NCI-H510A treated with DMSO at 0.1 percent for 48 hours (cell line): ENCODE data around the gene SPIN1.
"Not testable (repeated sequence)": the region's sequence is repeated elsewhere in the genome, so short reads cannot be mapped to it uniquely, and the experiment has no call there.

Experiments used
- DNase-seq: peaks from one replicate; lab custom pipeline; 2025; lab: John Stamatoyannopoulos, UW

The SPIN1 gene

DNA sequence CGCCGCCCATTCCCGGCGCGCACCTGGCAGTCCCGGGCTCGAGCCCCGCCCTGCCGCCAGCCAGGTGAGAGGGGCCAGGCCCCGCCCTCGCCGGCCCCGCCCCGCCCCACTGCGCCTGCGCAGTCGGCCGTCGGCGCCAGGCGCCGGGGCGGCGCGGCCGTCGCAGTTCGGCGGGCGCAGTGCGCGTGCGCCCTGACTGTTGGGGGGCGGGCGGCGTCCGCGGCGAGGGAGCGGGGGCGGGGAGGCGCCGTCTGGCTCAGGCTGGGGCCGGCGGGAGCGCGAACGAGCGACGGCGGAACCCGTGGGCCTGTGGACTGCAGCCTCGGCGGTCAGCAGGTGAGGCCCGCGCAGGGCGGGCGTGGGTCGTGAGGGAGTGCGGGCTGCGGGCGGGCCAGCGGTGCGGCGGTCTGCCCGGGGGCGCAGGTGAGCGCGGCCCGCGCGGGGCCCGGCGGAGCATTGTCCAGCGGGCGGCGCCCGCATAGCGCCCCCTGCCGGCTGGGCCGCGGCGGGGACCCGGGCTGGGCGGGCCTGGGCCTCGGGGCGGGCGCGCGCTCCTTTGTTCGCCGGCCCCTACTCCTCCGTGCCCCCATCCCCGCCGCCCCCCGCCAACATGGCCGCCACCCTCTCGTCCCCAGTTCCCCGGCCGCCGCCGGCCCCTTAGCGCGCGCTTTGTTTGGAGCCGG is at the start of gene SPIN1:
SPIN1 (plus strand) TSS at position 242 of the 683 bp plus-strand sequence. CDS start 38,096 bp downstream, outside the sequence.
- peak; percentile 85 for DNase-seq

DNA sequence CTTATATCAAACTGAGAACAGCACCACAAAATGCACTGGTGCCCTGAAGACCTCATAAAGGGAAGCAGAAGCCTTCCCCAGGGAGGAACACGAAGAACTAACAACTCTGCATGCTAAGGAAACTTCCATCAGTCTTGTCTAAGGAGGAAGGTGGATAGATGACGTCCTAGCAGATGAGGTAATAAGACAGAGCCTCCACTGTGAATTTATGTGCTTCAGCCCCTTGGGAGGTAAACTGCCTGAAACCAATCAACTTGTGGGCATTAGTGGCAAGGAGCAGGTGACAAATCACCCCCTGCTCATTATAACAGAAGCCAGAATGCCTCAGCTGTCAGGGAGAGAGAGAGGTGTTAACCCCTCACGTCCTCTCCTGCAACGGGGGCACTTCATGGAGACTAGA is 48.9 kb upstream of the SPIN1 start:
- no peak for DNase-seq

DNA sequence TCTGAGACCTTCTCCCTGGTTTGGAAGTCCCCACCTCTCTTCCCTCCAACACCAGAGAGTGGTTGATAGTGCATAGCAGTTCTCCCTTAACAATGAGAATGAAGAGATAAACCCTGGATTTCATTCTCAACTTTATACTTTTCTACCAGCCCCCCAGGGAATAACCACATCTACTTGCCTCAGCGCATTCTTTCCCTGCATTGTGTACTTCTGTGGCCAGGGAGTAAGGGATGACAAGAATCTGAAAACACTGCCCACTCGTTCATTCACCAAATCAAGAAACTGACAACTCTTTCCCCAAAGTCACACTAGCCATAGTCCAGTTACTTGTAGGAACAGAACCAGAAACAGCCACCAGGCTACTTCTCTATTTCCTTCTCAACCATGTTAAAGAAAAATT is 46.0 kb upstream of the SPIN1 start:
- no peak for DNase-seq

DNA sequence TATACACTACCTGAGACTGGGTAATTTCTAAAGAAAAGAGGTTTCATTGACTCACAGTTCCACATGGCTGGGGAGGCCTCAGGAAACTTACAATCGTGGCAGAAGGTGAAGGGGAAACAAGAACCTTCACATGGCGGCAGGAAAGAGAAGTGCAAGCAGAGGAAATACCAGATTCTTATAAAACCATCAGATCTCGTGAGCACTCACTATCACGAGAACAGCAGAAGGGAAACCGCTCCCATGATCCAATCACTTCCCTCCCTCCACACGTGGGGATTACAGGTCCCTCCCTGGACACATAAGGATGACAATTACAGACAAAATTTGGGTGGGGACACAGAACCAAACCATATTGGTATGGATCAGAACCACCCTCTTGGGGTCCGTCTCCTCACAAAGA is 44.2 kb upstream of the SPIN1 start:
- DNase-seq, result no peak

DNA sequence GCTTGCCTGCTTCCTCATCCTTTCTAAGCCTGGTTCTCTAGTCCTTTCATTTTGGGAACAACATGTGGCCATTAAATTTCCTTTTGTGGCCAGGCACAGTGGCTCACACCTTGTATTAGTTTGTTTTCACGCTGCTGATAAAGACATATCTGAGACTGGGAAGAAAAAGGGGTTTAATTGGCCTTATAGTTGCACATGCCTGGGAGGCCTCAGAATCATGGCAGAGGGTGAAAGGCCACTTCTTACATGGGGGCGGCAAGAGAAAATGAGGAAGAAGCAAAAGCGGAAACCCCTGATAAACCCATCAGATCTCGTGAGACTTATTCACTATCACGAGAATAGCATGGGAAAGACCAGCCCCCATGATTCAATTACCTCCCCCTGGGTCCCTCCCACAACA is 37.9 kb upstream of the SPIN1 start:
- not testable (repeated sequence) for DNase-seq

DNA sequence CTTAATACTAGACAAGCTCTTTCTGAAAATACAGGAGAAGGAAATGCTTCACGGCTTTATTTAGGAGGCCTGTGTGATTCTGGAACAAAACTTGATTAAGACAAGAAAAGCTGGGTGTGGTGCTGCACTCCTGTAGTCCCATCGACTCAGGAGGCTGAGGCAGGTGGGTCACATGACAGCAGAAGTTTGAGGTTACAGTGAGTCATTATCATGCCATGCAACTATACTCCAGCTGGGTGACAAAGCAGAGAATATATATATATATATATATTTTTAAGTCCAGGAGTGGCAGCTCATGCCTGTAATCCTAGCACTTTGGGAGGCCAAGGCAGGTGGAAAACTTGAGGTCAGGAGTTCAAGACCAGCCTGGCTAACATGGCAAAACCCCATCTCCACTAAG is 33.1 kb upstream of the SPIN1 start:
- DNase-seq, result no peak

DNA sequence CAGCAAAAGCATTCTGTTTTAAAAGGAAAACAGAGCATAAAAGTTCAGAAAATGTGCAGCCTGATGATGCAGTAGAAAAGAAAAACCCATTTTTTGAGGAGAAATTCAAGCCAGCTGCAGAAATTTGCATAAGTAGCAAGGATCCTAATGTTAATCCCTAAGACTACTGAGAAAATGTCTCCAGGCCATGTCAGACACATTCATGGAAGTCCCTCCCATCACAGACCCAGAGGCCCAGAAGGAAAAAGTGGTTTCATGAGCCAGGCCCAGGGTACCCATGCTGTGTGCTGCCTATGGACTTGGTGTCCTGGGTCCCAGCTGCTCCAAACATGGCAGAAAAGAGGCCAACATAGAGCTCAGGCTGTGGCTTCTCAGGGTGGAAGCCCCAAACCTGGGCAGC is 31.0 kb upstream of the SPIN1 start:
- not testable (repeated sequence) for DNase-seq

DNA sequence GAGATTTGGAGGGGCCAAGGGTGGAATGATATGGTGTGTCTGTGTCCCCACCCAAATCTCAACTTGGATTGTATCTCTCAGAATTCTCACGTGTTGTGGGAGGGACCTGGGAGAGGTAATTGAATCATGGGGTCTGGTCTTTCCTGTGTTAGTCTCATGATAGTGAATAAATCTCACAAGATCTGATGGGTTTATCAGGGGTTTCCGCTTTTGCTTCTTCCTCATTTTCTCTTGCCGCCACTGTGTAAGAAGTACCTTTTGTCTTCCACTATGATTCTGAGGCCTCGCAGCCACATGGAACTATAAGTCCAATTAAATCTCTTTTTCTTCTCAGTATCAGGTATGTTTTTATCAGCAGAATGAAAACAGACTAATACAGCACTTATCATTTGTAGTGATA is 29.5 kb upstream of the SPIN1 start:
- DNase-seq, result no peak

DNA sequence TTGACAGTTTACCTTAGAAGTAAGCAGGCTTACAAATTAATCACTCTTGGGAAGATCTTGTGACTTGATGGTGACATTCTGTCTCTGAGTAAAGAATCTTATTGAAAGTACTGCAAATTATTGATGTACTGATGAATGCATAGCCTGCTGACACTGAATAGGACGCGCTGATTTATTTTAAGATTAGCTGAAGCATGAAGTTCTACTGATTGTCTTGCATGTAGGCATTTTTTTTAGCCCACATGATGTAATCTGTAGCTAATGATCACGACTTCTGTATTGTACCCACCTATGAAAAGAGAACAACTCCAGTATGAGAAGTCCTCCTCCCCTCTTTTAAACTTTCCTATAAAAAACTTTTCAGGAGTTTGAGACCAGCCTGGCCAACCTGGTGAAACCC is 28.3 kb upstream of the SPIN1 start:
- DNase-seq, result no peak

DNA sequence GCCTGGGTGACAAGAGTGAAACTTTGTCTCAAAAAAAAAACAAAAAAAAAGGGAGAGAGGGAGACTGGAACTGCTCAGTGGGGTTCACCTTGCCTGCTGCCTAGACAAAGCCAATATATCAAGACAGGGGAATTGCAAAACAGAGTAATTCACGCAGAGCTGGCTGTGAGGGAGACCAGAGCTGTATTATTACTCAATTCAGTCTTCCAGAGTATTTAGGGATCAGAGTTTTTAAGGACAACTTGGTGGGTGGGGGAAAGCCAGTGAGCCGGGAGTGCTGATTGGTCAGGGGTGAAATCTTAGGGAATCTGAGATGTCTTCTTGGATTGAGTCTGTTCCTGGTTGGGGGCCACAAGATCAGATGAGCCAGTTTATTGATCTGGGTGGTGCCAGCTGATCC is 25.6 kb upstream of the SPIN1 start:
- DNase-seq, result no peak

DNA sequence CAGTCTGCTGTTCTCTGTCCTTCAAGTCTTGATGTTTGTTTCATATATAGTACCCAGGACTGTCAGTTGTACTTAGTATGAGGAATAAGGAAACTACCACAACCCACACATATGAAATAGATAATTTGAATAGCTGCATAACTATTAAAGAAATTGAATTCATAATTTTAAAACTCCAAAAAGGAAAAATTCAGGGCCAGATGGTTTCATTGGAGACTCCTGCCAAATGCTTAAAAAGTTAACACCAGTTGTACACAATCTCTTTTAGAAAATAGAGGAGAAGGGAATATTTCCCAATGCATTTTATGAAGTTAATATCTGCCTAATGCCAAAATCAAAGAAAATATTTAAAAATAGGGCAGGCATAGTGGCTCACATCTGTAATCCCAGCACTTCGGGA is 24.6 kb upstream of the SPIN1 start:
- no peak for DNase-seq

DNA sequence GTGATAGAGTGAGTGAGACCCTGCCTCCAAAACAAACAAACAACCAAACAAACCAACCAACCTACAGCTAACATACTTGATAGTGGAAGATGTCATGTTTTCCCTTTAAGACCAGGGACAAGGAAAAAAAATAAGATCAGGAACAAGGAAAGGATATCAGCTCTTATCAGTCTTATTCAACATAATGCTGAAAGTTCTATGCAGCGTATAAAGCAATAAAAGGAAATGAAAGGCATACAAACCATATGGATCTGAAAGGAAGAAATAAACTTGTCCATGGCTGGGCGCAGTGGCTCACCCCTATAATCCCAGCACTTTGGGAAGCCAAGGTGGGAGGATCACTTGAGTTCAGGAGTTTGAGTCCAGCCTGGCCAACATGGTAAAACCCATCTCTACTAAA is 23.5 kb upstream of the SPIN1 start:
- DNase-seq, result no peak

DNA sequence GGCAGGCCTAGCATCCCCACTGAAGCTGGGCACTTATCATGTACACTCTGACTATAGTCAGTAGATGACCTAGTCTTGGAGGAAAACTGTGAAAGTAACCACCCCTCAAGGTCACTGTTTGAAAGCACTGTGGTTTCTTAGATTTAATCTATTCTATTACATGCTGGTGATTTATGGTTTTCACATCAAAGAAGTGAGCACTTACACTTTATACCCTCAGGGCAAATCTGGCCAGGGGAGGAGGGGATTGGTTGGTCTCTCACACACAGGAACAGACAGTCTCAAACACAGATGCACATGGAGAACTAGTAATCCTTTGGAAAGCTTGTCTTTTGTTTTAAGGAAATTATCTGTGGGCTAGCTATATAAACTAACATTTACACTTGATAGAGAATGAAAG is 17.9 kb upstream of the SPIN1 start:
- DNase-seq, result no peak

DNA sequence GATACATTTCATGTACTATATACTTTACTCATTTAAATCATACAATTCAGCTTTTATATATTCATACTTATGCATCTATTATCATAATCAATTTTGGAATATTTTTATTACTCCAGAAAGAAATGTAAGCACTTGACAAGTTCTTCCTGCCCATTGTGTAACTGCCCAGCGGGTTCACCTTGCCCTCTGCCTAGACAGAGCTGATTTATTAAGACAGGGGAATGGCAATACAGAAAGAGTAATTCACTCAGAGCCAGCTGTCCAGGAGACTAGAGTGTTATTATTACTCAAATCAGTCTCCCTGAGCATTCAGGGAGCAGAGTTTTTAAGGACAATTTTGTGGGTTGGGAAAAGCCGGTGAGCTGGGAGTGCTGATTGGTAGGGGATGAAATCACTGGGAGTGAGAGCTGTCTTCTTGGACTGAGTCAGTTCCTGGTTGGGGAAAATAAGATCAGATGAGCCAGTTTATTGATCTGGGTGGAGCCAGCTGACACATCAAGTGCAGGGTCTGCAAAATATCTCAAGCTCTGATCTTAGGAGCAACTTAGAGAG is 16.1 kb upstream of the SPIN1 start:
- no peak for DNase-seq

DNA sequence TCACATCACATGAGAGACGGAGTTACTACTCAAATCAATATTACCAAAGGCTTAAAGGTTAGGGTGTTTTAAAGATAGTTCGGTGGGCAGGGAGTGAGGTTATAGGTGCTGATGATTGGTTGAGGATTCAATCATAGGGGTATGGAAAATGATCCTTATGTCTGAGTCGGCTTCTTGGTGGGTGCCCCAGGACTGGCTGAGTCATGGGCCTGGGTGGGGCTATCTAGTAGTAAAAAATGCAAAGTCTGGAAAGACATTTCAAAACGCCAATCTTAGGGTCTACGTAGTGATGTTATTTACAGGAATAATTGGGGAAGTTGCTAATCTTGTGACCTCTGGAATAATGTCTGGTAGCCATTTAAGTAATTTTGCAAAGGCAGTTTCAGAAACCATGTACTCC is 15.2 kb upstream of the SPIN1 start:
- no peak for DNase-seq

DNA sequence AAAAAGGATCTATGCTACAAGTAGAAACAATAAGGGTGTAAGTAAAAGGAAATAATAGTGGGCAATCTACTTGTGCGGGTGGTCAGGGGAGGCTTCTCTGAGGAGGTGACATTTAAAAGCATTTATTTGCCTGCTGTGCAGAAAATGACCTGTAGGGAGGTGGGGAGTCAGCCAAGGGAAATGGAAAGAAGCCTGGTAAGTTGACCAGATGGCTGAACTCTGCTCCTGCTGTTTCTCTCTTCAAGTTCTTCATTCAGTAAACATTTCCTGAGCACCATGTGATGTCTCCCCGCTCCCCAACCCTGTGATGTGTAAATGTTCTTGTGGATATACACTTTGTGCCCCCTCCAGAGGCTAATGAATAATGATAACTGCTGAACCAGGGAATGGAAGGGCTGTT is 9.9 kb upstream of the SPIN1 start:
- DNase-seq, result no peak

DNA sequence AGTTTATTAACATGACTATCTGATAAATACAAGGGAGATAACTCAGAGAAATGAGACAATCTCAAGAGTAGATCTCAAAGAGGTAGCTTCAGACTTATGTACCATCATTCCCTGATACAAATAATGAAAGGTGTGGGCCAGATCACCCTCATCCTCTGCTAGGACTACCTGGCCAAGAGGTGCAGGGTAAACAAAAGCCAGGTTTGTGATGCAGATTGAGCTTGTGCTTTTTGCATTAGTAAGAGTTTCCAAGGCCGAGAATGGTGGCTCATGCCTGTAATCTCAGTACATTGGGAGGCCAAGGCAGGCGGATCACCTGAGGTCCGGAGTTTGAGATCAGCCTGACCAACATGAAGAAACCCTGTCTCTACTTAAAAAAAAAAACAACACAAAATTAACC is 8.9 kb upstream of the SPIN1 start:
- DNase-seq, result no peak

DNA sequence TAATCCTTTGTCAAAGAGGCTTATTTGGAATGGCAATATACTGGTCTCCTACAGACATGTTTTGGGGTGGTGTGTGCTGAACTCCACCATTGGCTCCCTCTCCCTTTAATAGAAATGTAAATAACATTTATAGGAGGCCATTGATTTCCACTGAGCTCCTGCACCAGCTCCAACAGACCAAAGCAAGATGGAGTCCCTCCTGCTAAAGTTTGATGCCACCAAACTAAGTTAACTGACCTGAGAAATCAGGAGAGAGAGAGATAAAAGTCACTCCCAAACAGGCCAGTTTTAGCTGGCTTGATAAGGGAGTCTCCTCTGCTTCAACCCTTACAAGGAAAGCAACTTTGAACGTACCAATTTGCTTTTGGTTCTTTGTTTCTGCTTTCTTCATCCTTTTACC is 8.1 kb upstream of the SPIN1 start:
- no peak for DNase-seq

DNA sequence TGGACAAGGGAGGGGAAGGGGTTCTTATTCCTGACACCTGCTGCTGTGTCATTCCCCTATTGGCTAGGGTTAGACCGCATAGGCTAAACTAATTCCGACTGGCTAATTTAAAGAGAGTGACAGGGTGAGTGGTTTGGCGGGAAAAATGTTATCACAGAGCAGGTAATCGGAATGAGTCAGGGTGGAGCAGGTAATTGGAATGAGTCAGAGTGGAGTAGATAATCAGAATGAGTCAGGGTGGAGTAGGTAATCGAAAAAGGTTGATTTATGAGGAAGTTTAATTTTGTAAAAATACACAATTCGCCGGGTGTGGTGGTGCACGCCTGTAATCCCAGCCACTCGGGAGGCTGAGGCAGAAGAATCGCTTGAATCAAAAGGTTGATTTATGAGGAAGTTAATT is 6.9 kb upstream of the SPIN1 start:
- DNase-seq, result not testable (repeated sequence)

DNA sequence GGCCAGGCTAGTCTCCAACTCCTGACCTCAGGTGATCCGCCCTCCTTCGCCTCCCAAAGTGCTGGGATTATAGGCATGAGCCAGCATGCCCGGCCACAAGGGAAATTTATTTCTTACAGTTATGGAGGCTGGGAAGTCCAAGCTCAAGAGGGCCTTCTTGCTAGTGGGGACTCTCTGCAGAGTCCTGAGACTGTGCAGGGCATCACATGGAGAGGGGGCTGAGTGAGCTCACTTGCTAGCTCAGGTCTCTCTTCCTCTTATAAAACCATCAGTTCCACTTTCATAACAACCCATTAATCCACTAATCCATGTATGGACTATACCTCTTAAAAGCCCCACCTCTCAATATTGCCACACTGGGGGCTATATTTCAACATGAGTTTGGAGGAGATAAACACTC is 5.1 kb upstream of the SPIN1 start:
- DNase-seq, result no peak

DNA sequence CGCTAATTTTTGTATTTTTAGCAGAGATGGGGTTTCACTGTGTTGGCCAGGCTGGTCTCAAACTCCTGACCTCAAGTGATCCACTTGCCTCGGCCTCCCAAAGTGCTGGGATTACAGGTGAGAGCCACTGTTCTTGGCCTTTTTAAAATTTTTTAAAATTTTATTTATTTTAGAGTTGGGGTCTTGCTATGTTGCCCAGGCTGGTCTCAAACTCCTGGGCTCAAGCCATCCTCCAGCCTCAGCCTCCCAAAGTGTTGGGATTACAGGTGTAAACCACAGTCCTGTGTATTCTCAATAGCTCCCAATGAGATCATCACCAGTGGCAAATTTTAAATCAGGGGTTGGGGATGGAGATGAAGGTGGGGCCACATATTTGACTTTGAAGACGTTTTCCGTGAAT is 2.1 kb upstream of the SPIN1 start:
- not testable (repeated sequence) for DNase-seq

DNA sequence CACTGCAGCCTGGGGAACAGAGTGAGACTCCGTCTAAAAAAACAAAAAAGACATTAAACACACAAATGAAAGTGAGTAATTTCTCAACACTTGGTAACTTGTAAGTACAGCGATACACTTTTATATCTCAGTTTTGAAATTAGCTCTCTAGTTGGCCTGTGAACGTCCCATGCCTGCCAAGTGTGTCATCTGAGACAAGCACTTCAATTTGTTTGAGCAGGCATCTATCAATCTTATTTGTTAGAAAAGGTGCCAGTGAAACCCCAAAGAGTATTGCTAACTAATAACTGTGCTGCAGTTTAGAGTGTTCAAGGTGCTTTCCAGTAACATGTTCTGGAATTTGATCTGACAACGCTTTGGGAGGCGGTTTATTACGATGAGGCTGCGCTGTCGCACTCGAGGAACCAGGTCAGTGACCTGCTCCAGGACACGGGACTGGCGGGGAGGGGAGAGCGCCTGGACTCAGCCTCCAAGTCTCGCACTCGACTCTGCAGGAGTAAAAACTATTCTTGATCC is 1.1 kb upstream of the SPIN1 start:
- DNase-seq, result peak; percentile 62

DNA sequence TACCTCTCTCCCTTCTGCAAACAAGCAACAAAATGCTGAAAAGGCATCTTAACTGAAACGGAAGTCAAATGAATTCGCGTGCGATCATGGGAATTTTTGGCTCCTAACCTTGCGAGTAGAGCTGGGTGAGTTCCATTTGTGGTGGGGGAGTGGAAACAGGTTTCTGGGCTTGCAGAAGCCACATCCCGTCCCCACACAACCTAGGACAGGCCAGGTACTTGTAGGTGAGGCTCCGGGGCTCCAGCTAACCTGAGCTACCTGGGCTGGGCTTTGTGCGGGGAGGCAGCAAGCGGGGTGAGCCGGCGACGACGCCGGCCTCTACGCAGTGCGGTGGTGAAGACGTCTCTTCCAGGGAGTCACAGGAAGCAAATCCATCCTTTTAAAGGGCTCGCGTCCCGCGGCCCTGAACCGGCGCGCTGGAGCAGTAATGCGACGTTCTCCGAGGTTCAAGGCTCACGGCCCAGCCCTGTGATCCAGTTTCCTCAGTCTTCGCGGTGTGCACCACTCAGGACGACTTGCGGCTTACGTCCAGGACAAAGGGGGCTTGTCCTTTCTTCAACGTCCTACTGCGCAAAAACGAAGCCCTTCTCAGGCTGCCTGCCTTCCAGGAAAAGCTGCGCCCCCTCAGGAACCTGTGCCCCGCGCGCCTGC is 567 bp upstream of the SPIN1 start:
- peak; percentile 85 for DNase-seq
